Measurements from ENCODE around the gene RNF4. TPM values are rescaled to one million over a fixed set of nuclear protein-coding genes. Genes with fewer than 3 reads are reported as not detected.

The RNF4 gene
- total and polyA plus RNA-seq, 2 donors (not counting 1 experiment from before 2014, with no cell fraction given), result 45.6 to 72.4 TPM

DNA sequence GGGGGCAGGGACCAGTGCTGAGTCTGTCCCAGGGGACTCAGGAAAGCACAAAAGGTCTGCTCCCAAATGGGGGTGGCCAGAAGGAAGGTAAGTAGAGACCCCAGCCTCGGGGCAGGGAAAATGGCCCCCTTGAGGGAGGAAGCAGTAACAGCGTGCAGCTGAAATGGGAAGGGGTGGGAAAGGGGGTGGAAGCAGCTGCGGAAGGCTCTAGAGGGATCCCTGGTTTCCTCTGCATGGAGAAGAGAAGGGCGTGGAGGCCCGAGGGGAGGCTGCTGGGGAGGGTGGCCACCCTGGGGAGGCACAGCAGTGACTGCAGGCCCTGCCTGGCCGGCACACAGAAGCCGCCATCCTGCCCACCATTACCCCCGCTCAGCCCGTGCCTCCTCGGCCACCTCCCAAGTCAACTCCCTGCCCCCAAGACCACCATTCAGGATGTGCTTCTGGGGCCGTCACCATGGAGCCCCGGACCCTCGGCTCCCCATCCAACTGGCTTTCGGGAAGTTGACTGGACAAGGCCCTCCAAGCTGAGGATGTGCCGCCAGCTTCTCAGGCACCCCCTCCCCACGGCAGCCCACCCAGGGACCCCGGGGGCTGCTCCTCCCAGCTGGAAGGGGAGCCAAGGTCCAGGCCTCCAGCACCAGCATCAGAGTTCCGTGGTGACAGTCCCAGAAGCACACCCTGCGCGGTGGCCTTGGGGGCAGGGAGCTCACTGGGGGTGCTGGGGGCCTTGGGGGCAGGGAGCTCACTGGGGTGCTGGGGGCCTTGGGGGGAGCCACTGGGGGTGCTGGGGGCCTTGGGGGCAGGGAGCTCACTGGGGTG lies 26.5 kb upstream of the RNF4 start:
- H3K79me2 ChIP-seq (ENCODE audit: control insufficient read depth, insufficient read depth, low read length), result no peaks in the 10 kb centered on the region
- TF ChIP-seq, protein P1, sequence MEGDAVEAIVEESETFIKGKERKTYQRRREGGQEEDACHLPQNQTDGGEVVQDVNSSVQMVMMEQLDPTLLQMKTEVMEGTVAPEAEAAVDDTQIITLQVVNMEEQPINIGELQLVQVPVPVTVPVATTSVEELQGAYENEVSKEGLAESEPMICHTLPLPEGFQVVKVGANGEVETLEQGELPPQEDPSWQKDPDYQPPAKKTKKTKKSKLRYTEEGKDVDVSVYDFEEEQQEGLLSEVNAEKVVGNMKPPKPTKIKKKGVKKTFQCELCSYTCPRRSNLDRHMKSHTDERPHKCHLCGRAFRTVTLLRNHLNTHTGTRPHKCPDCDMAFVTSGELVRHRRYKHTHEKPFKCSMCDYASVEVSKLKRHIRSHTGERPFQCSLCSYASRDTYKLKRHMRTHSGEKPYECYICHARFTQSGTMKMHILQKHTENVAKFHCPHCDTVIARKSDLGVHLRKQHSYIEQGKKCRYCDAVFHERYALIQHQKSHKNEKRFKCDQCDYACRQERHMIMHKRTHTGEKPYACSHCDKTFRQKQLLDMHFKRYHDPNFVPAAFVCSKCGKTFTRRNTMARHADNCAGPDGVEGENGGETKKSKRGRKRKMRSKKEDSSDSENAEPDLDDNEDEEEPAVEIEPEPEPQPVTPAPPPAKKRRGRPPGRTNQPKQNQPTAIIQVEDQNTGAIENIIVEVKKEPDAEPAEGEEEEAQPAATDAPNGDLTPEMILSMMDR (conservative IDR thresholded peaks at IDR 0.05 in 1 of 2, IDR thresholded peaks at IDR 0.05 in 1 of 2; ENCODE audit: low read depth in 1 of 2, low read length in 2 of 2), result no peak
- TF ChIP-seq EZH2 (IDR thresholded peaks at IDR 0.05; ENCODE audit: low read length, missing control alignments), result no peak
- H3K4me2 ChIP-seq (ENCODE audit: extremely low read depth, insufficient read depth, low read length), result no peak overlapping the region
- no peak for DNase-seq (ENCODE audit: low read depth in 2 of 2)
- no peaks in the 10 kb centered on the region for H3K27me3 ChIP-seq (ENCODE audit: control insufficient read depth, insufficient read depth, low read length)
- no peaks in the 10 kb centered on the region for H4K20me1 ChIP-seq (ENCODE audit: control insufficient read depth, extremely low read depth, insufficient read depth, low read length)
- no peak overlapping the region for H3K9ac ChIP-seq (ENCODE audit: insufficient read depth, low read length)
- no peak overlapping the region for H2AFZ ChIP-seq (ENCODE audit: low read length)
- no peaks in the 10 kb centered on the region for H3K36me3 ChIP-seq (ENCODE audit: control insufficient read depth, insufficient read depth, low read length)
- no peaks in the 10 kb centered on the region for H3K4me1 ChIP-seq (ENCODE audit: control insufficient read depth, extremely low read depth, insufficient read depth, low read length)
- no peaks in the 10 kb centered on the region for H3K9me3 ChIP-seq (ENCODE audit: control insufficient read depth, insufficient read depth, low read depth, low read length)
- H3K27ac ChIP-seq (ENCODE audit: insufficient read depth, low read length), result no peak overlapping the region
- no peak overlapping the region for H3K4me3 ChIP-seq (replicated peaks in 1 of 4; ENCODE audit: control extremely low read depth in 1 of 4, insufficient read depth in 1 of 4, low read depth in 3 of 4, low read length in 4 of 4)

GRCh38 chr4:2443061-2443730 lies 25.7 kb upstream of the RNF4 start:
- H3K9ac ChIP-seq (ENCODE audit: insufficient read depth, low read length), result no peak overlapping the region
- TF ChIP-seq, protein P1 (conservative IDR thresholded peaks at IDR 0.05 in 1 of 2, IDR thresholded peaks at IDR 0.05 in 1 of 2; ENCODE audit: low read depth in 1 of 2, low read length in 2 of 2), result no peak
- no peak for TF ChIP-seq EZH2 (IDR thresholded peaks at IDR 0.05; ENCODE audit: low read length, missing control alignments)
- no peak overlapping the region for H3K27ac ChIP-seq (ENCODE audit: insufficient read depth, low read length)
- H2AFZ ChIP-seq (ENCODE audit: low read length), result no peak overlapping the region
- no peaks in the 10 kb centered on the region for H3K79me2 ChIP-seq (ENCODE audit: control insufficient read depth, insufficient read depth, low read length)
- no peak for DNase-seq (ENCODE audit: low read depth in 2 of 2)
- no peaks in the 10 kb centered on the region for H3K4me1 ChIP-seq (ENCODE audit: control insufficient read depth, extremely low read depth, insufficient read depth, low read length)
- H3K4me3 ChIP-seq (replicated peaks in 1 of 4; ENCODE audit: control extremely low read depth in 1 of 4, insufficient read depth in 1 of 4, low read depth in 3 of 4, low read length in 4 of 4), result no peak overlapping the region
- H4K20me1 ChIP-seq (ENCODE audit: control insufficient read depth, extremely low read depth, insufficient read depth, low read length), result no peaks in the 10 kb centered on the region
- no peak overlapping the region for H3K4me2 ChIP-seq (ENCODE audit: extremely low read depth, insufficient read depth, low read length)
- no peaks in the 10 kb centered on the region for H3K9me3 ChIP-seq (ENCODE audit: control insufficient read depth, insufficient read depth, low read depth, low read length)
- no peaks in the 10 kb centered on the region for H3K27me3 ChIP-seq (ENCODE audit: control insufficient read depth, insufficient read depth, low read length)
- H3K36me3 ChIP-seq (ENCODE audit: control insufficient read depth, insufficient read depth, low read length), result no peaks in the 10 kb centered on the region

- H3K79me2 ChIP-seq (ENCODE audit: control insufficient read depth, insufficient read depth, low read length), result no peaks in the 10 kb centered on the region
- H3K4me1 ChIP-seq (ENCODE audit: control insufficient read depth, extremely low read depth, insufficient read depth, low read length), result no peaks in the 10 kb centered on the region
- H3K27ac ChIP-seq (ENCODE audit: insufficient read depth, low read length), result no peak overlapping the region
- no peak overlapping the region for H3K9ac ChIP-seq (ENCODE audit: insufficient read depth, low read length)
- H3K4me2 ChIP-seq (ENCODE audit: extremely low read depth, insufficient read depth, low read length), result no peak overlapping the region
- H3K4me3 ChIP-seq (replicated peaks in 1 of 4; ENCODE audit: control extremely low read depth in 1 of 4, insufficient read depth in 1 of 4, low read depth in 3 of 4, low read length in 4 of 4), result no peak overlapping the region
- peaks cover 5% of the 10 kb centered on the region for H3K27me3 ChIP-seq (ENCODE audit: control insufficient read depth, insufficient read depth, low read length)
- no peak for TF ChIP-seq EZH2 (IDR thresholded peaks at IDR 0.05; ENCODE audit: low read length, missing control alignments)
- TF ChIP-seq, protein P1 (conservative IDR thresholded peaks at IDR 0.05 in 1 of 2, IDR thresholded peaks at IDR 0.05 in 1 of 2; ENCODE audit: low read depth in 1 of 2, low read length in 2 of 2), result no peak
- no peak for DNase-seq (ENCODE audit: low read depth in 2 of 2)
- no peak overlapping the region for H2AFZ ChIP-seq (ENCODE audit: low read length)
- no peaks in the 10 kb centered on the region for H3K36me3 ChIP-seq (ENCODE audit: control insufficient read depth, insufficient read depth, low read length)
- H4K20me1 ChIP-seq (ENCODE audit: control insufficient read depth, extremely low read depth, insufficient read depth, low read length), result no peaks in the 10 kb centered on the region
- no peaks in the 10 kb centered on the region for H3K9me3 ChIP-seq (ENCODE audit: control insufficient read depth, insufficient read depth, low read depth, low read length)
Measured at GRCh38 chr4:2443956-2444740, 24.8 kb upstream of the RNF4 start.

Measured in fibroblast of lung (primary cell).